B cell (primary cell): Measurements from ENCODE around the gene DMPK. TPM values are rescaled to one million over a fixed set of nuclear protein-coding genes. Genes with fewer than 3 reads are reported as not detected.

Experiments used
- ATAC-seq: fragments of 200-7000 bp; cut with Tn5 transposase; one replicate; pipeline ENCODE4 v1.10.0; 2021; ENCODE audit warnings: low read depth, mild to moderate bottlenecking, moderate number of reproducible peaks, moderate library complexity
- CTCF ChIA-PET: fragments of 350-600 bp; sonication (Branson Sonifier 250); formaldehyde crosslinking; loops from one replicate; lab custom pipeline; 2021; ENCODE audit warnings: antibody characterized with exemption, inconsistent platforms; lab: Charles Lee
- POLR2A ChIA-PET: fragments of 350-600 bp; sonication (Branson Sonifier 250); formaldehyde crosslinking; loops from one replicate; lab custom pipeline; 2021; ENCODE audit warnings: antibody characterized with exemption; lab: Charles Lee
- DNase-seq: peaks from one replicate; pipeline ENCODE4 v3.0.0; 2013
- H2AFZ ChIP-seq: 2 replicates; pipeline ENCODE4 v1.6.1; 2012; ENCODE audit warnings: mild to moderate bottlenecking, low read depth, low read length; ENCODE audit not compliant: insufficient read depth, poor library complexity, severe bottlenecking
- H3K27ac ChIP-seq, 2 donors: 1 replicate in 1 of 2; 2 replicates in 1 of 2; pipeline ENCODE4 v1.5.1; 2012 to 2013; ENCODE audit warnings: low read length in 2 of 2, mild to moderate bottlenecking in 2 of 2, moderate library complexity in 1 of 2
- H3K27me3 ChIP-seq, 4 experiments: fragments of 200-600 bp in 1 of 4; sonication (generic) in 1 of 4; replicated peaks in 1 of 4; 1 replicate in 2 of 4; 2 replicates in 2 of 4; pipeline versions ENCODE4 v1.6.1 to v1.7.0; 2013 to 2016; ENCODE audit warnings: low read length in 3 of 4, mild to moderate bottlenecking in 2 of 4, mixed read lengths in 1 of 4, moderate library complexity in 1 of 4; ENCODE audit not compliant: insufficient read depth in 4 of 4, control insufficient read depth in 3 of 4; ENCODE audit errors: control extremely low read depth in 1 of 4
- H3K36me3 ChIP-seq, 2 experiments: replicated peaks in 1 of 2; 1 replicate in 1 of 2; 2 replicates in 1 of 2; pipeline versions ENCODE4 v1.6.1 to v1.7.1; 2013; ENCODE audit warnings: low read length in 1 of 2; ENCODE audit not compliant: insufficient read depth in 2 of 2, control insufficient read depth in 1 of 2; ENCODE audit errors: control extremely low read depth in 1 of 2, extremely low read depth in 1 of 2
- H3K4me1 ChIP-seq, 2 donors: fragments of 200-600 bp in 1 of 2; sonication (generic) in 1 of 2; 1 replicate in 1 of 2; 2 replicates in 1 of 2; pipeline versions ENCODE4 v1.5.1 to v1.6.1; 2013 to 2017; ENCODE audit warnings: low read length in 2 of 2; ENCODE audit not compliant: control insufficient read depth in 2 of 2, insufficient read depth in 2 of 2
- H3K4me2 ChIP-seq: replicated peaks from 2 replicates; pipeline ENCODE3; 2012; ENCODE audit warnings: mild to moderate bottlenecking, low read depth, low read length; ENCODE audit not compliant: poor library complexity, severe bottlenecking
- H3K4me3 ChIP-seq, 5 experiments: fragments of 200-600 bp in 1 of 5; sonication (generic) in 1 of 5; 1 replicate in 3 of 5; 2 replicates in 2 of 5; pipeline versions ENCODE4 v1.5.1 to v1.7.0; 2011 to 2016; ENCODE audit warnings: low read length in 4 of 5, mild to moderate bottlenecking in 4 of 5, low read depth in 2 of 5, control low read depth in 1 of 5, moderate library complexity in 1 of 5; ENCODE audit not compliant: insufficient read depth in 1 of 5; ENCODE audit errors: control extremely low read depth in 1 of 5, extremely low read depth in 1 of 5
- H3K79me2 ChIP-seq: fragments of 200-600 bp; sonication (generic); one replicate; pipeline ENCODE4 v1.6.0; 2016; ENCODE audit warnings: low read length; ENCODE audit not compliant: control insufficient read depth, insufficient read depth
- H3K9ac ChIP-seq: fragments of 200-600 bp; sonication (generic); 2 replicates; pipeline ENCODE4 v1.6.1; 2017; ENCODE audit warnings: mild to moderate bottlenecking, low read length, moderate library complexity
- H3K9me3 ChIP-seq, 3 donors: one replicate each; pipeline versions ENCODE4 v1.6.1 to v1.7.1; 2013; ENCODE audit warnings: low read length in 2 of 3; ENCODE audit not compliant: control insufficient read depth in 2 of 3, insufficient read depth in 1 of 3; ENCODE audit errors: control extremely low read depth in 1 of 3
- H4K20me1 ChIP-seq: 2 replicates; pipeline ENCODE4 v1.6.0; 2012; ENCODE audit warnings: mild to moderate bottlenecking, low read length; ENCODE audit not compliant: insufficient read depth, control insufficient read depth, poor library complexity, severe bottlenecking
- H3K27ac Mint-ChIP-seq: one replicate; pipeline ENCODE4 v1.8.0; 2021; ENCODE audit warnings: mixed read lengths
- H3K27me3 Mint-ChIP-seq: one replicate; pipeline ENCODE4 v1.8.0; 2021; ENCODE audit warnings: mixed read lengths
- H3K4me1 Mint-ChIP-seq: one replicate; pipeline ENCODE4 v1.8.0; 2021; ENCODE audit warnings: mixed read lengths
- H3K4me3 Mint-ChIP-seq: one replicate; pipeline ENCODE4 v1.8.0; 2021; ENCODE audit warnings: mixed read lengths
- H3K9me3 Mint-ChIP-seq: one replicate; pipeline ENCODE4 v1.8.0; 2022; ENCODE audit warnings: mixed read lengths; ENCODE audit not compliant: insufficient read depth
- EZH2 ChIP-seq: IDR thresholded peaks from 2 replicates; pipeline ENCODE4 v1.6.1; 2012; ENCODE audit warnings: borderline replicate concordance, low read depth, mild to moderate bottlenecking, moderate library complexity, low read length; ENCODE audit not compliant: insufficient read depth, poor library complexity, severe bottlenecking
- WGBS: methylation state at CpG from one replicate; pipeline ENCODE4 v1.1.5; 2013; ENCODE audit warnings: missing lambda C conversion rate; ENCODE audit not compliant: insufficient coverage; 5-methylcytosine and 5-hydroxymethylcytosine counted together
- intact Hi-C: fragments of 100-400 bp; cut with micrococcal nuclease; formaldehyde crosslinking; loops from one replicate; pipeline ENCODE4 v1.10.0; 2022
- polyA plus RNA-seq: library from polyadenylated mRNA; depleted of rRNA; stranded (reverse); fragments of >200 nt; gene quantifications from 2 replicates; pipeline ENCODE4 v1.2.3, GENCODE V29; 2012
- total RNA-seq, 2 donors: library from RNA; stranded (reverse); fragments of 120-200 nt in 1 of 2; gene quantifications; 1 replicate in 1 of 2; 2 replicates in 1 of 2; pipeline versions ENCODE4 v1.2.3 to v1.2.4, GENCODE V29; 2013 to 2022
- TF ChIP-seq, protein P1 (sequence below): fragments of 200-600 bp; IDR thresholded peaks from one replicate; pipeline ENCODE4 v1.8.0; 2022; ENCODE audit warnings: antibody characterized with exemption, mild to moderate bottlenecking

DMPK gene
- total and polyA plus RNA-seq, 2 donors (not counting 1 experiment from before 2014, with no cell fraction given), result 28.7 to 58.3 TPM

GRCh38 chr19:45769821-45770191 lies 12.5 kb downstream of the DMPK start:
- H3K27ac Mint-ChIP-seq, result peak overlapping the region; percentile 86
- POLR2A ChIA-PET, result interaction anchor here (0.6 to 3.9 kb wide), 13 partner anchors 11 to 301 kb away, joined by 3 to 23 read pairs (median 4); partner anchors contain the start of genes DMWD, FBXO46, IRF2BP1 and SYMPK

More at GRCh38 chr19:45769821-45770191, 12.5 kb downstream of the DMPK start:
- Histone ChIP-seq H3K9me3 (peaks cover 0 to 3% (median 0%) of the 10 kb centered on the region in 3 donors), H4K20me1 (no peaks in the 10 kb centered on the region), H2AFZ (peak overlapping the region; percentile 93), H3K4me1 (peaks cover 12 to 32% of the 10 kb centered on the region in 2 donors), H3K79me2 (no peaks in the 10 kb centered on the region), H3K27me3 (peaks cover 0 to 34% (median 8%) of the 10 kb centered on the region in 4 experiments), H3K36me3 (no peaks in the 10 kb centered on the region), H3K4me2 (peak overlapping the region; percentile 96), H3K9ac (peak overlapping the region; percentile 78), H3K4me3 (peak overlapping the region; percentile 46 to 88 (median 81)), H3K27ac (peak overlapping the region; percentile 27 to 53)
- CTCF ChIA-PET, result interaction anchor here (0.8 to 8.3 kb wide), 20 partner anchors 9 to 495 kb away, joined by 3 to 302 read pairs (median 8); partner anchors contain the start of genes CCDC61, DMWD, FBXO46 and FOXA3
- H3K27me3 Mint-ChIP-seq, result peaks cover 3% of the 10 kb centered on the region
- DNase-seq (peak; percentile 89), ATAC-seq (peak; percentile 14)
- H3K4me3 Mint-ChIP-seq, result peak overlapping the region; percentile 90
- TF ChIP-seq, protein P1, sequence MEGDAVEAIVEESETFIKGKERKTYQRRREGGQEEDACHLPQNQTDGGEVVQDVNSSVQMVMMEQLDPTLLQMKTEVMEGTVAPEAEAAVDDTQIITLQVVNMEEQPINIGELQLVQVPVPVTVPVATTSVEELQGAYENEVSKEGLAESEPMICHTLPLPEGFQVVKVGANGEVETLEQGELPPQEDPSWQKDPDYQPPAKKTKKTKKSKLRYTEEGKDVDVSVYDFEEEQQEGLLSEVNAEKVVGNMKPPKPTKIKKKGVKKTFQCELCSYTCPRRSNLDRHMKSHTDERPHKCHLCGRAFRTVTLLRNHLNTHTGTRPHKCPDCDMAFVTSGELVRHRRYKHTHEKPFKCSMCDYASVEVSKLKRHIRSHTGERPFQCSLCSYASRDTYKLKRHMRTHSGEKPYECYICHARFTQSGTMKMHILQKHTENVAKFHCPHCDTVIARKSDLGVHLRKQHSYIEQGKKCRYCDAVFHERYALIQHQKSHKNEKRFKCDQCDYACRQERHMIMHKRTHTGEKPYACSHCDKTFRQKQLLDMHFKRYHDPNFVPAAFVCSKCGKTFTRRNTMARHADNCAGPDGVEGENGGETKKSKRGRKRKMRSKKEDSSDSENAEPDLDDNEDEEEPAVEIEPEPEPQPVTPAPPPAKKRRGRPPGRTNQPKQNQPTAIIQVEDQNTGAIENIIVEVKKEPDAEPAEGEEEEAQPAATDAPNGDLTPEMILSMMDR, result no peak
- no peak for TF ChIP-seq EZH2
- no peaks in the 10 kb centered on the region for H3K9me3 Mint-ChIP-seq
- intact Hi-C loops, result loop anchor here (1.0 to 2.0 kb wide), 11 partner anchors 9 to 246 kb away; partner anchors contain the start of genes CCDC61, FBXO46, IRF2BP1 and SYMPK
- peaks cover 29% of the 10 kb centered on the region for H3K4me1 Mint-ChIP-seq
- under 1% methylated on average over 28 of the region's 28 CpGs for WGBS
